GM18507 (cell line): Measurements from ENCODE around the gene KLHL26.
"Not testable (repeated sequence)": the region's sequence is repeated elsewhere in the genome, so short reads cannot be mapped to it uniquely, and the experiment has no call there.

Experiments used
- DNase-seq: peaks from one replicate; pipeline ENCODE4 v3.0.0; 2011; ENCODE audit warnings: low read depth; ENCODE audit not compliant: insufficient read length; ENCODE audit errors: extremely low spot score
- FAIRE-seq: peaks from 2 replicates; lab custom pipeline; 2011; peaks lifted over from hg19 to GRCh38; lab: Jason Lieb, UNC

Gene KLHL26

GRCh38 chr19:18599485-18599884 is 37.3 kb upstream of the KLHL26 start:
- DNase-seq, result no peak
- no peak for FAIRE-seq

GRCh38 chr19:18600692-18601397 is 36.0 kb upstream of the KLHL26 start:
- FAIRE-seq, DNase-seq: not testable (repeated sequence)

GRCh38 chr19:18601875-18602274 is 35.0 kb upstream of the KLHL26 start:
- FAIRE-seq (no peak), DNase-seq (no peak)

GRCh38 chr19:18603255-18603957 is 33.4 kb upstream of the KLHL26 start:
- FAIRE-seq (no peak), DNase-seq (no peak)

GRCh38 chr19:18603958-18604819 is 32.6 kb upstream of the KLHL26 start:
- FAIRE-seq (no peak), DNase-seq (no peak)

GRCh38 chr19:18604820-18605159 is 32.0 kb upstream of the KLHL26 start:
- FAIRE-seq (no peak), DNase-seq (no peak)

GRCh38 chr19:18605196-18605545 is 31.7 kb upstream of the KLHL26 start:
- FAIRE-seq, result no peak
- DNase-seq, result no peak

GRCh38 chr19:18605546-18606280 is 31.1 kb upstream of the KLHL26 start:
- no peak for FAIRE-seq
- no peak for DNase-seq

- DNase-seq (no peak), FAIRE-seq (no peak)
Observed at GRCh38 chr19:18606281-18607225, 30.3 kb upstream of the KLHL26 start, which contains the start of gene CRLF1. Gene CRLF1, minus strand, starts transcription at chr19:18606799. Its CDS starts 143 bp downstream, at chr19:18606656.

GRCh38 chr19:18607226-18608101 is 29.4 kb upstream of the KLHL26 start:
- DNase-seq (no peak), FAIRE-seq (no peak)

- DNase-seq (no peak), FAIRE-seq (no peak)
Observed at GRCh38 chr19:18608102-18608804, 28.6 kb upstream of the KLHL26 start.

- no peak for DNase-seq
- FAIRE-seq, result no peak
Observed at GRCh38 chr19:18608805-18609716, 27.8 kb upstream of the KLHL26 start.

GRCh38 chr19:18609717-18610051 is 27.1 kb upstream of the KLHL26 start:
- no peak for FAIRE-seq
- DNase-seq, result no peak

- DNase-seq (no peak), FAIRE-seq (no peak)
Observed at GRCh38 chr19:18610245-18610555, 26.6 kb upstream of the KLHL26 start.

GRCh38 chr19:18610556-18611326 is 26.1 kb upstream of the KLHL26 start:
- FAIRE-seq (no peak), DNase-seq (no peak)
